ENCODE results near the gene HNRNPR.

HNRNPR gene

GRCh38 chr1:23337869-23338268 lies 6.2 kb downstream of the HNRNPR start:
- in situ Hi-C loops (cut with HindIII; ENCODE audit: low sequenced_read_pairs): no loop called here

DNA sequence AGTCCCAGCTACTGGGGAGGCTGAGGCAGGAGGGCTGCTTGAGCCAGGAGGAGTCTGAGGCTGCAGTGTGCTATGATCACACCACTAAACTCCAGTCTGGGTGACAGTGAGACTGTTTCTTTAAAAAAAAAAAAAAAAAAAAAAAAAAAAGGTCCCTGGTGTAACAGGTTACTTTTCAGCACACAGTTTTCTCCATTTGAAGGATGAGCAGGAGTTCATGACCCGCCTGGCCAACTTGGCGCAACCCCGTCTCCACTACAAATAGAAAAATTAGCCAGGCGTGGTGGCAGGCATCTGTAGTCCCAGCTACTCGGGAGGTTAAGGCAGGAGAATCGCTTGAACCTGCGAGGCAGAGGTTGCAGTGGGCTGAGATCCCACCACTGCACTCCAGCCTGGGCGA lies 12.4 kb downstream of the HNRNPR start:
- in situ Hi-C loops (cut with HindIII; ENCODE audit: low sequenced_read_pairs): no loop called here

- in situ Hi-C loops (cut with HindIII; ENCODE audit: low sequenced_read_pairs): no loop called here
Observed at GRCh38 chr1:23330846-23331245, 13.2 kb downstream of the HNRNPR start.

GRCh38 chr1:23325393-23325792 lies 18.7 kb downstream of the HNRNPR start:
- in situ Hi-C loops (cut with HindIII; ENCODE audit: low sequenced_read_pairs): no loop called here

DNA sequence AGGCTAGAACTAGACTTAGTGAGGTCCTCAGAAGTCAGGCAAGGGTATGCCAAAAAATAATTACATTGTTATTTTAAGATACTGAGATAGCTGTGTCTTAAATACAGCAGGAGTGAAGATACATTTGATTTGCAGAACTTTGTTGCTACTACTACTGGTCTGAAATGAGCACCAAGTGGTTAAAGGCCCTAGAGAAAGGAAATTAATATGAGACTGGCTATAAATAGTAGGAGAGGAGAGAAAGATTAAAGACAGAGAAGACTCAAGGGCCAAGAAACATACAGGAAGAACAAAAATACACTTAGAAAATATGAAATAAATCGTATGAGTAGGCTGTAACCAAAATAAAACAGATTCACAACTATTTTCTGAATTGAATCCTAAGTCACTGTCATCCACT lies 21.3 kb downstream of the HNRNPR start:
- in situ Hi-C loops (cut with HindIII; ENCODE audit: low sequenced_read_pairs): no loop called here

- in situ Hi-C loops (cut with HindIII; ENCODE audit: low sequenced_read_pairs): loop anchor here (10.0 kb wide), 1 partner anchor 75 kb away; no protein-coding TSS in a partner anchor
Observed at GRCh38 chr1:23310280-23310679, 33.8 kb downstream of the HNRNPR start.

DNA sequence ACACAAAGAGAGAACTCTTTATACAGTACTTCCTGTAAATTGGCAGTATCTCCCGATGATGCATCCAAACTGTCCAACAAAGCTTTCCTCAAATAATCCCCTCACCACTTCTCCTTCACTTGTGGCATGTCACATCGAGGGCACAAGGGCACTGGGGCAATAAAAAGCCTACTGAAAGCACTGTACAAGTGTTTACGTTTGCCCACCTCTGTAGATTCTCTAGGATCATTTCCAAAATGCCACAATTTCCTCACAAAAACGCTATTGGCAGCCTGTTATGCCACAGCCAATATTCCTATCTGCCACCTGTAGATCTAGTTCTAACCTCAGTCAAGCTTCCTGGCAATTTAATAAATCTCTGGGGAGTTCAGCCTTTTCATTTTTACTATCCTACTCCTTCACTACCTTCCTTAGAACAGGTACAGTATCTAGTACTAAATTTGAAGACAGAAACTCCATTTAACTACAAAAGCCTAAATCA lies 39.9 kb downstream of the HNRNPR start:
- in situ Hi-C loops (cut with HindIII; ENCODE audit: low sequenced_read_pairs): no loop called here

GRCh38 chr1:23303524-23303923 lies 40.6 kb downstream of the HNRNPR start:
- in situ Hi-C loops (cut with HindIII; ENCODE audit: low sequenced_read_pairs): no loop called here

GRCh38 chr1:23296931-23297330 lies 47.2 kb downstream of the HNRNPR start:
- in situ Hi-C loops (cut with HindIII; ENCODE audit: low sequenced_read_pairs): no loop called here

DNA sequence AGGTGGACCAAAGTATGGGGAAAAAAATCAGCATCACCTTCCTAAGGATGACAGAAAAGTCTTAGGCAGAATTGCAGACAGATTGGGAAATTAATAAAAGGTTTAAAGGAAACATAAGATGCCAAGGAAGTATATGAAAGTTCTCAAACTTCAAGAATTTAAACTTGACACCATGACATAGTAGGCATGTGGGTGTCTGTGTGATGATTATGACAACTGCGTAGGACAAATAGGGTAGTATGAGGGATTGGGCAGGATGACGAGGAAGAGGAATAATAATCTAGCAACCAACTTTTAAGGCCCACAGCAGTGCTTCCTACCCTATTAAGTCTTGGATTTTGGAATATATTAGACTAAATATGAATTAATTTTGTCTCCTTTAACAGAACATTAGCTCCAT lies 52.4 kb downstream of the HNRNPR start:
- in situ Hi-C loops (cut with HindIII; ENCODE audit: low sequenced_read_pairs): no loop called here

DNA sequence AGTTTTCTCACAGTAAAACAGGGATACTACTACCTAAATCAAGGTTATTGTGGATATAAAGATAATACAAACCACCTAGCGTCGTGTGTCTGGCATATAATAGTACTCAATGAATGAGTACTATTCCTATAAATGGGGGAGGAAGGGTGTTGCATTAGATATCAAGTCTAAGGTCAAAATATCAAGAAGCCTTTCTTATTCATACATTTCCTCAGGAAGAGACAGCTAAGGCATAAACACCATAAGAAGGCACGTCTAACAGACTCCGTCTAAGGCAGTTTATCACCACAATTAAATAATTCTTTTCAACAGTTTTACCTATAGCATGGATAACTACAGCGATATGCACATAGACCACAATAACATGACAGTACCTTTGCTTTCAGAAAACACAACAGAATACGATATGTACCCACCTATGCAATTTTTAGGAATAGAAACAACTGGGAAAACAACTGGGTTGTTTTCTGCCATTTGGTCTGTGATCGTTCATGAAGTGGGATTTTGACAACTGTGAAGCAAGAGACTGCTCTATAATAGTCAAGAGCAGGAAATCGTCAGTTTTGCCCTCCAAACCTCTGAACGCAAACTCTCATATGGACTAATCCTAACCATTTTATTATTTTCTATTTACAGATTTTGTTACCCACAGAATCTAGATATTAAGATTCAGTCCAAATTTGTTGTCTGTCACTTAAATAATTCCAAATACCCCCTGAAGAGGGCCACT lies 53.1 kb downstream of the HNRNPR start:
- in situ Hi-C loops (cut with HindIII; ENCODE audit: low sequenced_read_pairs): no loop called here

GRCh38 chr1:23288671-23289070 lies 55.4 kb downstream of the HNRNPR start:
- in situ Hi-C loops (cut with HindIII; ENCODE audit: low sequenced_read_pairs): no loop called here

GRCh38 chr1:23288201-23288600 lies 55.9 kb downstream of the HNRNPR start:
- in situ Hi-C loops (cut with HindIII; ENCODE audit: low sequenced_read_pairs): no loop called here

GRCh38 chr1:23286401-23286800 lies 57.7 kb downstream of the HNRNPR start:
- in situ Hi-C loops (cut with HindIII; ENCODE audit: low sequenced_read_pairs): no loop called here

GRCh38 chr1:23283667-23284602 lies 60.1 kb downstream of the HNRNPR start:
- in situ Hi-C loops (cut with HindIII; ENCODE audit: low sequenced_read_pairs): no loop called here

DNA sequence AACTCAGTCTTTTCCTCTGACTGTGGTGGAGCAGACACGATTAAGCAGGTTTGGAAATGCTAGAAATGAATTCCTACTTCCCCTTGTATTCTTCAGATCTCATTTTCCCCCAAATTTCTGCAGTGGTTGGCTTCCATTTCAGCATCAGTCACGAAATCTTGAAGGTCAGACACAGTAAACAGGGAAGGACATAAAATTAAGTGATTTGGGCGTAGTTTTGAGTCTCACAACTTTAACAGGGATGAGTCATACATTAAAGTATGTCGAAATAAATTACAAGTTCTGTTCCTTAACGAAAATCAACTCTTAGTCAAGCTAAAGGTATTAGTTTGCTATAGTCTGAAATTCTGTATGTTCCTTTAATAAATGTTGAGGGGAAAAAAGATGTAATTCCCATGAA lies 61.1 kb downstream of the HNRNPR start:
- in situ Hi-C loops (cut with HindIII; ENCODE audit: low sequenced_read_pairs): no loop called here

DNA sequence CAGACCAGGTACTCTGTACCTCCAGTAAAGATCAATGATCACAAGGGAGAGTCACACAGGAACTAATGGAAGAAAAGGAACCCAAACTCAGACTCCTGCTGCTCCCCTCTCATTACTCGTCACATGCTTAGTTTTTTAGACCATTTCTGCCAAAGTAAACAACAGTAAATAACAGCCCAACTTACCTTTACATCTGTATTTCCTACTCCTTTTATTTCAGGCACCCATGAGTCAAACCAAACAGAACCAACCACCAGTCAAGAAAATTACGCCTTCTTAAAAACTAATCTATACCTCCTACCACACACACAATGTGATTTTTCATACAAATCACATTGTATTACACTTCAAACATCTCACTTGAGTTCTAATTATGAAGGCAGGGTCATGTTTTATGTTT lies 65.4 kb downstream of the HNRNPR start:
- in situ Hi-C loops (cut with HindIII; ENCODE audit: low sequenced_read_pairs): no loop called here

DNA sequence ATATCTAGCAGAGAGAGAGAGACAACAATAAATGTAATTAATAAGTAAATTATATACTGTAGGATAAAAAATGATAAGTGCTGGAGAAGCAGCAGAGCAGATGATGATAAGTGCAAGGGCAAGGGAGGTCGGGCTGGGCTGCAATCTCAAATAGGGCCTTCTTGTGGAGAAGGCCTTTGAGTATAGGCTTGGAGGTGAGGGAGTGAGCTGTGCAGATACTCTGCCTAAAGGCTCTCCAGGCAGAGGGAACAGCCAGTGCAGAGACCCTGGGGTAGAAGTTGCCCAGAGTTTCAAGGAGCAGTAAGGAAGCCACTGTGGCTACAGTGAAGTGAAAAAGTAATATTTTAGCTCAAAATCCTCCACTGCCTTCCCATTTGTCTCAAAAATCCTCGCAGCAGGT lies 67.6 kb downstream of the HNRNPR start:
- in situ Hi-C loops (cut with HindIII; ENCODE audit: low sequenced_read_pairs): no loop called here

DNA sequence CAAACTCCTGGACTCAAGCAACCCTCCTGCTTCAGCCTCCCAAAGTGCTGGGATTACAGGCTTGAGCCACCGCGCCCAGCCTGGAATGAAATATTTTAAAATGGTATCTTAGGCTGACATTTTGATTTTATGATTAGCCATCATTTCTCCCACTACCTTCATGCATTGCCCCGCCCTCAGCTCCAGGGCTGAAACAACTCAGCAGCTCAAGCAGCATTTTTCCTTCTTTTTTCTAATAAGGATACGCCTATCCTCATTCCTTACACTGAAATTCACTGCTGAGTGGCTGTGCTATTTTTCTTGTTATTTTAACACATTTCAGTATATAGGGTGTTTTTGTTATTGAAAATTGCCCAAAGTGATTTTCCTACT lies 70.0 kb downstream of the HNRNPR start:
- in situ Hi-C loops (cut with HindIII; ENCODE audit: low sequenced_read_pairs): no loop called here

DNA sequence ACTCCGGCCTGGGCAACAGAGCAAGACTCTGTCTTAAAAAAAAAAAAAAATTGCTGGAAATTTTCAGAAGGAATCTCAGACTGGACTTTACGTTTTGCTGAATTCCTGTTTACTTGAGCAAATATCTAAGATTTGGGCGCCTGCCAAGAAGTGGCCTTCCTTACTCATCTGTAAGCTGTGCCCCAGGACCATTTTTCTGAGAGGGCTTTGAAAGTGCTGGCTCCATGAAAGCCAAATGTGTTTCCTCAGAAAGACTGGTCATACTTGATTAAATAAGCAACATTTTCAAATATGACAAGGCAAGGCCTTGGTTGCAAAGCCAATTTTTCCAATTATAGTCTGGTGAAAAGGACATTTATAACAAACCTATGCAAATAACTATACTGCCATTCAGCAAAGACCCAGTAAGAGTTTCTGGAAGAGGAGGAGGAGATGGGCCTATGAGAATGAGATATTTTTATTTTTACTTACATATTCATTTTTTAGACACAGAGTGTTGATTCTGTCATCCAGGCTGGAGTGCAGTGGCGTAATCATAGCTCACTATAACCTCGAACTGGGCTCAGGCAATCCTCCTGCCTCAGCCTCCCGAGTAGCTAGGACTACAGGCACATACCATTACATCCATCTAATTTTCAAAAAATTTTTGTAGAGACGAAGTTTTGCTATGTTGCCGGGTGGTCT lies 70.5 kb downstream of the HNRNPR start:
- in situ Hi-C loops (cut with HindIII; ENCODE audit: low sequenced_read_pairs): no loop called here

GRCh38 chr1:23263380-23263887 lies 80.7 kb downstream of the HNRNPR start:
- in situ Hi-C loops (cut with HindIII; ENCODE audit: low sequenced_read_pairs): loop anchor here (5.0 kb wide), 2 partner anchors 81 to 281 kb away; no protein-coding TSS in a partner anchor

All from endothelial cell of hepatic sinusoid (primary cell).